ENCODE measurements around the gene KMT2C.
A peak's percentile ranks its signal among the peaks of the same experiment; 100 is the strongest.

KMT2C gene

DNA sequence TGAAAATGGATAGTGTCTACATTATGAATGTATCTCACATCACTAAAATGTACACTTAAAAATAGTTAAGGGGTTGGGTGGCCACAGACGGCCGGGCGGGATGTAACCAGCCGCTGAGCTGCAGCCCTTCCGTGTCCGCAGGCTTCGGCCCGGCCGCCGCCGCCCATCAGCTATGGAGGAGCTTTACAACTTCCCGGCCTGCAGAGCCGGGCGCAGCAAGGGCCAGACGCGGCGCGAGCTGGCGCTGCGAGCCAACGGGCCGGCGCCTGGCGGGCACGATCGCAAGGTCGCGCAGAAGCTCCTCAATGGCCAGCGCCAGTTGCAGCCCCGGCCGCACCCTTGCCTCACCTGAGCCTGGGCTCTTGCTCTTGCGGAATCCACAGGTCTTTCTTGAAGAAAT lies 69.1 kb downstream of the KMT2C start:
- CTCF ChIA-PET = interaction anchor here (1.5 kb wide), 1 partner anchor 29 kb away, joined by 4 read pairs; no protein-coding TSS in a partner anchor
- POLR2A ChIA-PET = no interaction called here
- peaks cover 6% of the 10 kb centered on the region for H3K4me1 ChIP-seq (ENCODE audit: control insufficient read depth, insufficient read depth, low read length)

DNA sequence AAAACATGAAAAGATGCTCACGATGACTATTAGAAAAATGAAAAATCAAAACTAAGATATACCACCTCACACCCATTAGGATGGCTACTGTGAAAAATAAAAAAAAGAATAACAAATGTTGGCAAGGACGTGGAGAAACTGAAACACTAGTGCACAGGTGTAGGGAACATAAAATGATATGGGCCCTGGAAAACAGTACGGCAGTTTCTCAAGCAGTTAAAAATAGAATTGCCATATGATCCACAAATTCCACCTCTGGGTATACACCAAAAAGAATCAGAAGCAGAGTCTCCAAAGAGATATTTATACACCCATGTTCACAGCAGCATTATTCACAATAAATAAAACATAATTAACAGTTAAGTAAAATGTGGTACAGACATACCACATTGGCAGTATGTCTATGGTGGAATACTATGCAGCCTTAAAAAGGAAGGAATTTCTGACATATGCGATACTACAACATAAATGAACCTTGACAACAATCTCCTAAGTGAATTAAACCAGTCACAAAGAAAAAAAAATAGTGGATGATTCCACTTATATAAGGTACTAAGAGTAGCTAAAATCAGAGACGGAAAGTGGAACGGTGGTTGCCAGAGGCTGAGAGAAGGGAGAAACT lies 69.7 kb downstream of the KMT2C start:
- TF ChIP-seq ZNF555 (tag by site-specific recombination; conservative IDR thresholded peaks at IDR 0.05) (no peak), SALL2 (tag by site-specific recombination; IDR thresholded peaks at IDR 0.05; ENCODE audit: borderline replicate concordance) (no peak), ZFP41 (tag by site-specific recombination; IDR thresholded peaks at IDR 0.05; ENCODE audit: borderline replicate concordance) (no peak), HOXD13 (CRISPR knock-in tag; IDR thresholded peaks at IDR 0.05; ENCODE audit: borderline replicate concordance) (no peak), ZNF146 (tag by site-specific recombination; IDR thresholded peaks at IDR 0.05) (peak; percentile 96)
- TF ChIP-seq, protein P1, sequence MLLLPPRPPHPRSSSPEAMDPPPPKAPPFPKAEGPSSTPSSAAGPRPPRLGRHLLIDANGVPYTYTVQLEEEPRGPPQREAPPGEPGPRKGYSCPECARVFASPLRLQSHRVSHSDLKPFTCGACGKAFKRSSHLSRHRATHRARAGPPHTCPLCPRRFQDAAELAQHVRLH (tag by site-specific recombination; IDR thresholded peaks at IDR 0.05) = peak; percentile 71
- POLR2A ChIA-PET = no interaction called here

More for the DNA sequence above, 69.1 kb downstream of the KMT2C start:
- no peaks in the 10 kb centered on the region for H3K9me3 ChIP-seq (ENCODE audit: control insufficient read depth, insufficient read depth, low read depth, low read length)
- no peaks in the 10 kb centered on the region for H3K36me3 ChIP-seq (ENCODE audit: control insufficient read depth in 2 of 2, insufficient read depth in 1 of 2, low read length in 2 of 2)
- H3K4me3 ChIP-seq (ENCODE audit: low read depth, low read length) = no peak overlapping the region
- H3K27ac ChIP-seq (ENCODE audit: extremely low read depth, low read depth, low read length) = no peak overlapping the region
- TF ChIP-seq ZNF558 (tag by site-specific recombination; IDR thresholded peaks at IDR 0.05) (no peak), ZNF610 (tag by site-specific recombination; IDR thresholded peaks at IDR 0.05; ENCODE audit: borderline replicate concordance) (no peak), TRIM28 (IDR thresholded peaks at IDR 0.05; ENCODE audit: borderline replicate concordance, low read length) (no peak), ZNF214 (tag by site-specific recombination; IDR thresholded peaks at IDR 0.05; ENCODE audit: borderline replicate concordance) (no peak), ZNF10 (tag by site-specific recombination; IDR thresholded peaks at IDR 0.05) (no peak), ZNF140 (tag by site-specific recombination; IDR thresholded peaks at IDR 0.05) (no peak), ZNF423 (tag by site-specific recombination; IDR thresholded peaks at IDR 0.05) (no peak)
- TF ChIP-seq, protein P2, sequence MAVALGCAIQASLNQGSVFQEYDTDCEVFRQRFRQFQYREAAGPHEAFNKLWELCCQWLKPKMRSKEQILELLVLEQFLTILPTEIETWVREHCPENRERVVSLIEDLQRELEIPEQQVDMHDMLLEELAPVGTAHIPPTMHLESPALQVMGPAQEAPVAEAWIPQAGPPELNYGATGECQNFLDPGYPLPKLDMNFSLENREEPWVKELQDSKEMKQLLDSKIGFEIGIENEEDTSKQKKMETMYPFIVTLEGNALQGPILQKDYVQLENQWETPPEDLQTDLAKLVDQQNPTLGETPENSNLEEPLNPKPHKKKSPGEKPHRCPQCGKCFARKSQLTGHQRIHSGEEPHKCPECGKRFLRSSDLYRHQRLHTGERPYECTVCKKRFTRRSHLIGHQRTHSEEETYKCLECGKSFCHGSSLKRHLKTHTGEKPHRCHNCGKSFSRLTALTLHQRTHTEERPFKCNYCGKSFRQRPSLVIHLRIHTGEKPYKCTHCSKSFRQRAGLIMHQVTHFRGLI (tag by site-specific recombination; IDR thresholded peaks at IDR 0.05) = no peak
- TF ChIP-seq, protein P3, sequence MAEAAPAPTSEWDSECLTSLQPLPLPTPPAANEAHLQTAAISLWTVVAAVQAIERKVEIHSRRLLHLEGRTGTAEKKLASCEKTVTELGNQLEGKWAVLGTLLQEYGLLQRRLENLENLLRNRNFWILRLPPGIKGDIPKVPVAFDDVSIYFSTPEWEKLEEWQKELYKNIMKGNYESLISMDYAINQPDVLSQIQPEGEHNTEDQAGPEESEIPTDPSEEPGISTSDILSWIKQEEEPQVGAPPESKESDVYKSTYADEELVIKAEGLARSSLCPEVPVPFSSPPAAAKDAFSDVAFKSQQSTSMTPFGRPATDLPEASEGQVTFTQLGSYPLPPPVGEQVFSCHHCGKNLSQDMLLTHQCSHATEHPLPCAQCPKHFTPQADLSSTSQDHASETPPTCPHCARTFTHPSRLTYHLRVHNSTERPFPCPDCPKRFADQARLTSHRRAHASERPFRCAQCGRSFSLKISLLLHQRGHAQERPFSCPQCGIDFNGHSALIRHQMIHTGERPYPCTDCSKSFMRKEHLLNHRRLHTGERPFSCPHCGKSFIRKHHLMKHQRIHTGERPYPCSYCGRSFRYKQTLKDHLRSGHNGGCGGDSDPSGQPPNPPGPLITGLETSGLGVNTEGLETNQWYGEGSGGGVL (tag by site-specific recombination; IDR thresholded peaks at IDR 0.05) = no peak

DNA sequence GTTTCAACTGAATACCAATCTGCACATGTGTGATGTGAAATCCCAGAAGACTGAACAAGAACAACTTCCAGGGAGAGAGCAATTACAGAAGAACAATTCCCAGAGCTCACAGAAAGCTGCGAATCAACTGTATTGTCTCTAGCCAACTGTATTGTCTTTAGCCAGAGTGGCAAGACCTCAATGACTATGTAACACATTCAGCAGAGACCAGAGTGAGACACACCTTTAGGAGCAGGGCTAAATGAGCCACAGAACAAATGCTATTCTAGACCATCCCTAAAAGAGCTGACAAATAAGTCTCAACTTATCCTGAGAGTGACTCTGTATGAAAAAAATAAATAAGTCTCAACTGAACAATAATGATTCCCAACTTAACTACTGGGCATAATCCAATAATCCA lies 72.0 kb downstream of the KMT2C start:
- Histone ChIP-seq H3K9me3 (ENCODE audit: control insufficient read depth, insufficient read depth, low read depth, low read length) (no peaks in the 10 kb centered on the region), H3K27ac (ENCODE audit: extremely low read depth, low read depth, low read length) (no peak overlapping the region), H3K4me3 (ENCODE audit: low read depth, low read length) (no peak overlapping the region), H3K4me1 (ENCODE audit: control insufficient read depth, insufficient read depth, low read length) (peaks cover 6% of the 10 kb centered on the region), H3K36me3 (ENCODE audit: control insufficient read depth in 2 of 2, insufficient read depth in 1 of 2, low read length in 2 of 2) (no peaks in the 10 kb centered on the region)
- CTCF ChIA-PET = interaction anchor here (0.5 kb wide), 2 partner anchors 70 to 828 kb away, joined by 3 to 5 read pairs; no protein-coding TSS in a partner anchor
- POLR2A ChIA-PET = no interaction called here
- TF ChIP-seq ZNF350 (tag by site-specific recombination; IDR thresholded peaks at IDR 0.05) = no peak
- TF ChIP-seq, protein P4, sequence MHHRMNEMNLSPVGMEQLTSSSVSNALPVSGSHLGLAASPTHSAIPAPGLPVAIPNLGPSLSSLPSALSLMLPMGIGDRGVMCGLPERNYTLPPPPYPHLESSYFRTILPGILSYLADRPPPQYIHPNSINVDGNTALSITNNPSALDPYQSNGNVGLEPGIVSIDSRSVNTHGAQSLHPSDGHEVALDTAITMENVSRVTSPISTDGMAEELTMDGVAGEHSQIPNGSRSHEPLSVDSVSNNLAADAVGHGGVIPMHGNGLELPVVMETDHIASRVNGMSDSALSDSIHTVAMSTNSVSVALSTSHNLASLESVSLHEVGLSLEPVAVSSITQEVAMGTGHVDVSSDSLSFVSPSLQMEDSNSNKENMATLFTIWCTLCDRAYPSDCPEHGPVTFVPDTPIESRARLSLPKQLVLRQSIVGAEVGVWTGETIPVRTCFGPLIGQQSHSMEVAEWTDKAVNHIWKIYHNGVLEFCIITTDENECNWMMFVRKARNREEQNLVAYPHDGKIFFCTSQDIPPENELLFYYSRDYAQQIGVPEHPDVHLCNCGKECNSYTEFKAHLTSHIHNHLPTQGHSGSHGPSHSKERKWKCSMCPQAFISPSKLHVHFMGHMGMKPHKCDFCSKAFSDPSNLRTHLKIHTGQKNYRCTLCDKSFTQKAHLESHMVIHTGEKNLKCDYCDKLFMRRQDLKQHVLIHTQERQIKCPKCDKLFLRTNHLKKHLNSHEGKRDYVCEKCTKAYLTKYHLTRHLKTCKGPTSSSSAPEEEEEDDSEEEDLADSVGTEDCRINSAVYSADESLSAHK (tag by site-specific recombination; IDR thresholded peaks at IDR 0.05) = no peak
- TF ChIP-seq, protein P5, sequence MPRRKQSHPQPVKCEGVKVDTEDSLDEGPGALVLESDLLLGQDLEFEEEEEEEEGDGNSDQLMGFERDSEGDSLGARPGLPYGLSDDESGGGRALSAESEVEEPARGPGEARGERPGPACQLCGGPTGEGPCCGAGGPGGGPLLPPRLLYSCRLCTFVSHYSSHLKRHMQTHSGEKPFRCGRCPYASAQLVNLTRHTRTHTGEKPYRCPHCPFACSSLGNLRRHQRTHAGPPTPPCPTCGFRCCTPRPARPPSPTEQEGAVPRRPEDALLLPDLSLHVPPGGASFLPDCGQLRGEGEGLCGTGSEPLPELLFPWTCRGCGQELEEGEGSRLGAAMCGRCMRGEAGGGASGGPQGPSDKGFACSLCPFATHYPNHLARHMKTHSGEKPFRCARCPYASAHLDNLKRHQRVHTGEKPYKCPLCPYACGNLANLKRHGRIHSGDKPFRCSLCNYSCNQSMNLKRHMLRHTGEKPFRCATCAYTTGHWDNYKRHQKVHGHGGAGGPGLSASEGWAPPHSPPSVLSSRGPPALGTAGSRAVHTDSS (tag by site-specific recombination; IDR thresholded peaks at IDR 0.05) = no peak
- no peak for TF ChIP-seq ZNF138 (tag by site-specific recombination; IDR thresholded peaks at IDR 0.05; ENCODE audit: borderline replicate concordance)
- TF ChIP-seq, protein P6, sequence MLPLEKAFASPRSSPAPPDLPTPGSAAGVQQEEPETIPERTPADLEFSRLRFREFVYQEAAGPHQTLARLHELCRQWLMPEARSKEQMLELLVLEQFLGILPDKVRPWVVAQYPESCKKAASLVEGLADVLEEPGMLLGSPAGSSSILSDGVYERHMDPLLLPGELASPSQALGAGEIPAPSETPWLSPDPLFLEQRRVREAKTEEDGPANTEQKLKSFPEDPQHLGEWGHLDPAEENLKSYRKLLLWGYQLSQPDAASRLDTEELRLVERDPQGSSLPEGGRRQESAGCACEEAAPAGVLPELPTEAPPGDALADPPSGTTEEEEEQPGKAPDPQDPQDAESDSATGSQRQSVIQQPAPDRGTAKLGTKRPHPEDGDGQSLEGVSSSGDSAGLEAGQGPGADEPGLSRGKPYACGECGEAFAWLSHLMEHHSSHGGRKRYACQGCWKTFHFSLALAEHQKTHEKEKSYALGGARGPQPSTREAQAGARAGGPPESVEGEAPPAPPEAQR (tag by site-specific recombination; IDR thresholded peaks at IDR 0.05) = no peak
- no peak for TF ChIP-seq MZF1 (tag by site-specific recombination; IDR thresholded peaks at IDR 0.05; ENCODE audit: borderline replicate concordance)

More for the DNA sequence above, 69.7 kb downstream of the KMT2C start:
- Histone ChIP-seq H3K4me1 (ENCODE audit: control insufficient read depth, insufficient read depth, low read length) (peaks cover 6% of the 10 kb centered on the region), H3K36me3 (ENCODE audit: control insufficient read depth in 2 of 2, insufficient read depth in 1 of 2, low read length in 2 of 2) (no peaks in the 10 kb centered on the region), H3K9me3 (ENCODE audit: control insufficient read depth, insufficient read depth, low read depth, low read length) (no peaks in the 10 kb centered on the region), H3K27ac (ENCODE audit: extremely low read depth, low read depth, low read length) (no peak overlapping the region), H3K4me3 (ENCODE audit: low read depth, low read length) (no peak overlapping the region)
- CTCF ChIA-PET = interaction anchor here (1.5 kb wide), 1 partner anchor 29 kb away, joined by 4 read pairs; no protein-coding TSS in a partner anchor
